ENCODE results near the gene ATAD3C. TPM values are rescaled to one million over a fixed set of nuclear protein-coding genes. Genes with fewer than 3 reads are reported as not detected.
"Not testable (repeated sequence)": the region's sequence is repeated elsewhere in the genome, so short reads cannot be mapped to it uniquely, and the experiment has no call there.

Gene ATAD3C
- total RNA-seq, 2 donors from 2014 or later = 1.7 to 2.4 TPM

DNA sequence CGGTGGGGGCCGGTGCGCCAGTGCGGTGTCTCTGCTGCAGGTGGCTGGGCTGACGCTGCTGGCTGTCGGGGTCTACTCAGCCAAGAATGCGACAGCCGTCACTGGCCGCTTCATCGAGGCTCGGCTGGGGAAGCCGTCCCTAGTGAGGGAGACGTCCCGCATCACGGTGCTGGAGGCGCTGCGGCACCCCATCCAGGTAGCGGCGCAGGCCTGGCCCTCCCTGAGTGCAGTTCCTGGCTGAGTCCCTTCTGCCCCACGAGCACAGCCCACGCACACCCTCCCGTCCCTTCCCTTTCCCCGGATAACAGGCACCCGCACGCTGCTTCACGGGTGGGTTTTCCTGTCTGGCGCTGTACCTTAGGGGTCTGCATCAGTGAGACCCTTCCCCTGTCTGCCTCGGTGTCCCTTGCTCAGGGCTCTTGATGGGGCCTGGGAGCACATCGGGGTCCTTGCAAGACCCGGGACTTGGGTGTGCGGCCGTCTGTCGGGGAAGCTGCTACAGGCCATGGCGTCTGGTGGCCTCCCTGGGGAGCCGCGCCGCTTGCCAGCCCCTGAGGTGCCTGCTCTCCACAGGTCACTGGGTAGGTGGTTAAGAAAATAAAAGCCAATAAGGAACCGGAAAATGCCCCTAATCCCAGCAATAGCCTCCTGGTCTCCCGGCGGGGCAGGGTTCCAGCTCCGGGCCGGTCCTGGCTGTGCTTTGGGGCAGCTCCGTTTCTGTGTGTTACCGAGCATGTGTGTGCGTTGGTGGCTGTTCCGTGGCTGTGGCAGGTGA lies 35.7 kb downstream of the ATAD3C start:
- DNase-seq; intact Hi-C loops (cut with DNase I); ATAC-seq: not testable (repeated sequence)

GRCh38 chr1:1485755-1486317 lies 36.3 kb downstream of the ATAD3C start:
- DNase-seq; intact Hi-C loops (cut with DNase I); ATAC-seq: not testable (repeated sequence)

- no peak for DNase-seq
- no peak for ATAC-seq
- intact Hi-C loops (cut with DNase I) = no loop called here
Observed at GRCh38 chr1:1487701-1488100, 38.2 kb downstream of the ATAD3C start.

GRCh38 chr1:1489231-1489630 lies 39.7 kb downstream of the ATAD3C start:
- no peak for DNase-seq
- intact Hi-C loops (cut with DNase I) = no loop called here
- no peak for ATAC-seq

DNA sequence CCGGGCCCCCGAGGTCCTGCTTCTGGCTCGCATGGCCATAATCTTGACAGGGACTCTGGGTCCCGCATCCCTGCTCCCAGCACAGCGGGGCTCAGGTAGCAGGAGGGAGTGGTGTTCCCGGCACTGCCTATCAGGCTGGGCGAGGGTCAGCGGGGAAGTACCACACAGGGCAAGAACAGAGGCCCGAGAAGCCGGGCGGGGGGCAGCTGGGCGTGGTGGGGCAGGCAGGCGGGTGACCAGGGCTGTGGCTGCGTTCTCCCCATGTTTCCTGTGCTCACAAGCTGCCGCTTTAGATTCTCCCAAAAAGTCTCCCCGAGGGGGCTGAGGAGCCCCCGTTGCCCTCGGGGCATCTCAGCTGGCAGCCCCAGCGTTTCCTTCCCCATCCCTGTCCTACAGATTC lies 40.4 kb downstream of the ATAD3C start:
- DNase-seq = no peak
- intact Hi-C loops (cut with DNase I) = no loop called here
- ATAC-seq = no peak

- no peak for DNase-seq
- intact Hi-C loops (cut with DNase I) = no loop called here
- no peak for ATAC-seq
Observed at GRCh38 chr1:1490633-1491230, 41.2 kb downstream of the ATAD3C start.

DNA sequence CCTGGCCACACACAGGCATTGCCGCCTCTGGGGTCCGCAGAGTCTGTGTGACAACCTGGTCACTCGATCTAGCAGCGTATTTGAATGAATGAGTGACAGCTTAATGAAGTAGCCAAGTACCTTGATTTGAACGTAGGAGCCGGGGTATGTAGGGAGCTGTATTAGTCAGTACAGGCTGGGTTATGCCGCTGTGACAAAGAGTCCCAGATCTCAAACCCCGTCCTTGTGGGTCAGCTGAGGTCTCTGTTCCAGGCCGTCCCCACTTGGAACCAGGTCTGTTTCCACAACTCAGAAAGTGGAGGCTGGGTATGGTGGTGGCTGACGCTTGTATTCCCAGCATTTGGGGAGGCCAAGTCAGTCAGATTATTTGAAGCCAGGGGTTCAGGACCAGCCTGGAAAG lies 42.1 kb downstream of the ATAD3C start:
- intact Hi-C loops (cut with DNase I) = no loop called here
- DNase-seq = no peak

DNA sequence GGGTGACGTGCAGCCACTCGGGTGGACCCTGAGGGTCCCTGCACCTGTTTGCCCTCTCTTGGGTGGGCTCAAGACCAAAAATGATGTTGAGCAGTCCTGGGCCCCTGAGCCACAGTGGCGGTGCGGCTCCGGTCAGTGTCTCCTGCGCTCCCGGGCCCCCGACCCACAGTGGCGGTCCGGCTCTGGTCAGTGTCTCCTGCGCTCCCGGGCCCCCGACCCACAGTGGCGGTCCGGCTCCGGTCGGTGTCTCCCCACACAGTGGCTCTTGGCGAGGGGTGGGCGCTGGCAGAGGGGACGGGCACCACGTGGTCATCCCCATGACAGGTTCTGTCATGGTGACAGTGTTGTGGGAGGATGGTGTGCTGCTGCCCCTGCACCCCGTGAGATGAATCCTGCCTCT lies 44.8 kb downstream of the ATAD3C start:
- ATAC-seq; intact Hi-C loops (cut with DNase I); DNase-seq: not testable (repeated sequence)

More for the DNA sequence above, 42.1 kb downstream of the ATAD3C start:
- ATAC-seq = no peak

GRCh38 chr1:1495461-1495975 lies 46.0 kb downstream of the ATAD3C start:
- not testable (repeated sequence) for DNase-seq
- peak in 1 of 2 donors; percentile 25 for ATAC-seq

DNA sequence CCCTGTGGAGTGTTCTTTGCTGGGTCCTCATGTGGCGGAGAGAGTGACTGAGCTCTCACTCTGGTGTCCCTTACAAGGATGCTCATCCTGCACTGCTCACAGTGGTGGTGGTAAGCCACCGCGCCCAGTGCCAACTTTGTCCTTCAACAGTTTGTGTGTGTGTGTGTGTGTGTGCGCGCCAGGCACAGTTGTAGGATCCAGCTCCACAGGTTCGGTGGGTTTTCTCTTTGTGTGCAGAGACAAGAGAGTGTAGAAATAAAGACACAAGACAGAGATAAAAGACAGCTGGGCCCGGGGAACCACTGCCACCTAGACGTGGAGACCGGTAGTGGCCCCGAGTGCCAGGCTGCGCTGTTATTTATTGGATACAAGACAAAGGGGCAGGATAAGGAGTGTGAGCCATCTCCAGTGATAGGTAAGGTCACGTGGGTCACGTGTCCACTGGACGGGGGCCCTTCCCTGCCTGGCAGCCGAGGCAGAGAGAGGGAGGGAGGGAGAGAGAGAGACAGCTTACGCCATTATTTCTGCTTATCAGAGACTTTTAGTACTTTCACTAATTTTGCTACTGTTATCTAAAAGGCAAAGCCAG lies 55.4 kb downstream of the ATAD3C start:
- intact Hi-C loops (cut with DNase I) = not testable (repeated sequence)
- peak; percentile 53 to 61 for ATAC-seq
- DNase-seq = peak; percentile 81

More at GRCh38 chr1:1495461-1495975, 46.0 kb downstream of the ATAD3C start:
- intact Hi-C loops (cut with DNase I) = not testable (repeated sequence)

- ATAC-seq (peak; percentile 55 to 65), DNase-seq (peak; percentile 55)
- intact Hi-C loops (cut with DNase I) = not testable (repeated sequence)
Observed at GRCh38 chr1:1505366-1505798, 55.9 kb downstream of the ATAD3C start.

- ATAC-seq; DNase-seq; intact Hi-C loops (cut with DNase I): not testable (repeated sequence)
Observed at GRCh38 chr1:1505801-1506200, 56.3 kb downstream of the ATAD3C start.

GRCh38 chr1:1507305-1507704 lies 57.8 kb downstream of the ATAD3C start:
- ATAC-seq (no peak), DNase-seq (no peak)
- intact Hi-C loops (cut with DNase I) = no loop called here

DNA sequence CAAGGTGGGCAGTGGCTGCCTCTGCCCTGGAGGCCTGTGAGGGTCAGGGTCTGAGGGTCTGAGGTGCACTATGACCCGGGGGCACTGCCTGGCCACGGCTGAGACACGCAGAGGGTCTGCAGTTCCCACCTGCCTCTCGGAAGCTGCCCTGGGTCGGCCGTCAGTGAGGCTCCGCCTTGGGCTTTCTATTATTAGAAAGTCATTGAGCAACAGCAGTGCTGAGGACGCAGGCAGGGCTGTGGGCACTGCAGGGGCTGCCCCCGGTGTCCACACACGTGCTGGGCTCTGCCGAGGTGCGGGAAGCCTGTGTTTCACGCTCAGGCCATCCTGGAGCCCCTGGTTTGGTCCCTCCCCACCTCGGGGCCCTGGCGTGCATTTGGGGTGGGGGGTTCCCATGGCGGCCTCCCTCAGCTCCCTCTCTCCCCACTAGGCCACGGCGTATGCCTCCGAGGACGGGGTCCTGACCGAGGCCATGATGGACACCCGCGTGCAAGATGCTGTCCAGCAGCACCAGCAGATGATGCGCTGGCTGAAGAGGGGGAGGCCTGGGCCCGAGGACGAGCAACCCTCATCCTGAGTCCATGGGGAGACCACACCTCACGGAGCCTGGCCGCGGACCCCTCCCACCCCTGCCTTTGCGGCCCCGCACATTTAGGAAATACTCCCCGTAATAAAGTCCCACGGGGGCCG lies 59.4 kb downstream of the ATAD3C start:
- DNase-seq; ATAC-seq; intact Hi-C loops (cut with DNase I): not testable (repeated sequence)

GRCh38 chr1:1509465-1509850 lies 60.0 kb downstream of the ATAD3C start:
- ATAC-seq; DNase-seq; intact Hi-C loops (cut with DNase I): not testable (repeated sequence)

DNA sequence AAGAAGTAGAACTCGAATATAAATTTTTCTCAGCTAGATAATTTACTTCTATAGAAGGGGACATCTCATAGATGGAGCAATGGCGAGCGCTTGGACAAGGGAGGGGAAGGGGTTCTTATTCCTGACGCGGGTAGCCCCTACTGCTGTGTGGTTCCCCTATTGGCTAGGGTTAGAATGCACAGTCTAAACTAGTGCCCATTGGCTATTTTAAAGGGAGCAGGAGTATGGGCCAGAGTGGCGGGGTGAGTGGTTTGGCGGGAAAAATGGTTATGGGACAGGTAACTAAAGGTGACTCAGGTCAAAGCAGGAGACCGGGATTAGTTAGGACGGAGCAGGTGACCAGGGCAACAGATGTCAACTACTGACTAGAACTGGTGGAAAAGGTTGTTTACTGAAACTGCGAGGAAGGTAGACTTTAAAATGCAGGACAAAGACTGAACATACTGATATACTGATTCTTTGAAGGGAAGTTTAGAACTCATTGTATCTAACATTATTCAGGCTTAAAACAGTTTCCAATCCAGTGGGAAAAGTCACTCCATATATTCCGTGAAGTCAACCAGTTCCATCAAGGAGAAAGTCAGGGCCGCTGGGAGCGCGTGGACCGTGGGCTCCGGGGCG lies 61.5 kb downstream of the ATAD3C start:
- DNase-seq (no peak), ATAC-seq (no peak)
- intact Hi-C loops (cut with DNase I) = no loop called here

DNA sequence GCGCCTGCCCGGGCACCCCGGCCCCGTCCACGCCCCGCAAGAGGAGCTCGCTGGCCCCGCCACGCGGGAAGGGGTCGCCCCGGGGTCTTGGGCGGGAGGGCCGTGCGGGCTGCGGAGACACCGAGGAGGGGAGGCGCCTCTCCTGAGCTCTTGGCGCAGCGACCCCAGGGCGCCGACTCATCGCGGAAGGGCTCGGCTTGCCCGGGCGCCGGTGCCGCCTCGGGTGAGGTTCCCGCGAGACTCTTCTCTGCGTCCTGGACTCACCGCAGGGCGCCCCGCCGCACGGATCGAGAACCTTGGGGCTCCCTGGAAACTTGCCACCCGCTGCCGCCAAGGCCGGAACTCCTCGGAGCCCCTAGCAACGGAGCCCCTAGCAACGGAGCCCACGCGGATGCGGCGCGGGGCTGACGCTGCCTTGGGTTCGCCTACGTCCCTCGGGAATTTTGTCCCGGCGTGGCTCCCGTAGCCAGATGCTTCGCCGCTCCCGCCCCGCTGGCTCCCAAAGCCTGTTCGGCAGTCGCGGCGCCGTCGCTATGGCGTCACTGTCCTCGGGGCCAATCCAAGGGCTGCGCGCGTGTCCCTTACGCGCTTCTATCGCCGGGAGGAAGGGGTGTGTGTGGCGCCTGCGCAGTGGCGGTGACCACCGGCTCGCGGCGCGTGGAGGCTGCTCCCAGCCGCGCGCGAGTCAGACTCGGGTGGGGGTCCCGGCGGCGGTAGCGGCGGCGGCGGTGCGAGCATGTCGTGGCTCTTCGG lies 62.2 kb downstream of the ATAD3C start, which contains the start of gene ATAD3A:
Gene ATAD3A (plus strand): TSS at position 630 of the 753 bp plus-strand sequence. CDS start 107 bp downstream, at position 737.
- ATAC-seq (peak; percentile 98 to 99), DNase-seq (peak; percentile 100)
- intact Hi-C loops (cut with DNase I) = no loop called here

DNA sequence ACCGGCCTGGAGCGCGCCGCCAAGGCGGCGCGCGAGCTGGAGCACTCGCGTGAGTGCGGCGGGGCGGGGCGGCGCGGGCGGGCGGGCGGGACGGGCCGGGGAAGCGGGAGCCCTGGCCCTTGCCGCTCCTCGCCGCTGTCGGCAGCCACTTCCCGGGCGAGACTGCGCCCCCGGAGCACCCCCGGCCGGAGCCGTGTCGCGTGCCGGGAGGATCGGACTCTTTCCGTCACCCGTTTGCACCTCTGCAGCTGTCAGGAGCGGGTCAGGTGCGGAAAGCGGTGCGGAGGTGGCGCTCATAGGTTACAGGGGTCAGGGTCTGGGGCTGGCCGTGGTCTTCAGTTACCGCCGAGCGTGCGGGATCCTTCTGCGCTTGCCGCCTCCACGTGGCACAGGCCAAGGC lies 62.9 kb downstream of the ATAD3C start:
- intact Hi-C loops (cut with DNase I); ATAC-seq; DNase-seq: not testable (repeated sequence)

All from left cardiac atrium (tissue), 4 donors.